HT-29 (cell line): Measurements from ENCODE around the gene CCDC24. TPM values are rescaled to one million over a fixed set of nuclear protein-coding genes. Genes with fewer than 3 reads are reported as not detected.
A peak's percentile ranks its signal among the peaks of the same experiment; 100 is the strongest.

Experiments
- DNase-seq: peaks from one replicate; pipeline ENCODE4 v3.0.0-alpha.2; 2015; ENCODE audit warnings: low spot score
- total RNA-seq: library from RNA; depleted of rRNA; stranded (reverse); fragments of >200 nt; shearing (Covaris generic); gene quantifications from 2 replicates; pipeline ENCODE4 v1.2.3, GENCODE V29; 2014

The CCDC24 gene
- total RNA-seq, 1 experiment from 2014 or later: 9.2 TPM

GRCh38 chr1:43980255-43981134 lies 10.9 kb upstream of the CCDC24 start:
- DNase-seq: peak; percentile 39

GRCh38 chr1:43981135-43981491 lies 10.3 kb upstream of the CCDC24 start:
- DNase-seq: peak; percentile 61

- no peak for DNase-seq
Measured at GRCh38 chr1:43981636-43982035, 9.8 kb upstream of the CCDC24 start.

GRCh38 chr1:43982241-43982640 lies 9.2 kb upstream of the CCDC24 start:
- DNase-seq: no peak

- no peak for DNase-seq
Measured at GRCh38 chr1:43982808-43983207, 8.6 kb upstream of the CCDC24 start.

GRCh38 chr1:43983253-43983899 lies 8.0 kb upstream of the CCDC24 start:
- no peak for DNase-seq

GRCh38 chr1:43984855-43985254 lies 6.5 kb upstream of the CCDC24 start:
- DNase-seq: no peak

GRCh38 chr1:43985984-43986595 lies 5.3 kb upstream of the CCDC24 start:
- DNase-seq: no peak

GRCh38 chr1:43986712-43987111 lies 4.7 kb upstream of the CCDC24 start:
- DNase-seq: no peak

- no peak for DNase-seq
Measured at GRCh38 chr1:43987159-43987902, 4.1 kb upstream of the CCDC24 start.

- no peak for DNase-seq
Measured at GRCh38 chr1:43990271-43991199, 864 bp upstream of the CCDC24 start.

- no peak for DNase-seq
Measured at GRCh38 chr1:43991200-43991475, 261 bp upstream of the CCDC24 start.

- DNase-seq: no peak
Measured at GRCh38 chr1:43992232-43992995, 1.0 kb downstream of the CCDC24 start.

- no peak for DNase-seq
Measured at GRCh38 chr1:43993206-43993914, 2.0 kb downstream of the CCDC24 start.

GRCh38 chr1:43994071-43994470 lies 2.7 kb downstream of the CCDC24 start:
- no peak for DNase-seq

- peak; percentile 48 for DNase-seq
Measured at GRCh38 chr1:43994794-43995790, 3.7 kb downstream of the CCDC24 start.

- DNase-seq: no peak
Measured at GRCh38 chr1:43995984-43996732, 4.8 kb downstream of the CCDC24 start.

GRCh38 chr1:43996733-43997115 lies 5.3 kb downstream of the CCDC24 start:
- DNase-seq: no peak
